Activated CD8-positive, alpha-beta T cell treated with anti-CD3 and anti-CD28 coated beads for 36 hours (primary cell): ENCODE data around the gene SLC26A6. TPM values are rescaled to one million over a fixed set of nuclear protein-coding genes. Genes with fewer than 3 reads are reported as not detected.

Experiments
- ATAC-seq: fragments of 200-7000 bp; cut with Tn5 transposase; one replicate; pipeline ENCODE4 v1.10.0; 2021; ENCODE audit warnings: mild to moderate bottlenecking, moderate library complexity
- CTCF ChIA-PET: fragments of 350-600 bp; sonication (Branson Sonifier 250); formaldehyde crosslinking; loops from one replicate; lab custom pipeline; 2021; ENCODE audit warnings: antibody characterized with exemption; lab: Charles Lee
- POLR2A ChIA-PET: fragments of 350-600 bp; sonication (Branson Sonifier 250); formaldehyde crosslinking; loops from one replicate; lab custom pipeline; 2021; ENCODE audit warnings: antibody characterized with exemption; lab: Charles Lee
- DNase-seq: peaks from one replicate; pipeline ENCODE4 v3.0.0-alpha.2; 2020
- H3K27ac Mint-ChIP-seq: one replicate; pipeline ENCODE4 v1.8.0; 2021; ENCODE audit warnings: mild to moderate bottlenecking, mixed read lengths
- H3K27me3 Mint-ChIP-seq: one replicate; pipeline ENCODE4 v1.8.0; 2021; ENCODE audit warnings: mixed read lengths
- H3K36me3 Mint-ChIP-seq: one replicate; pipeline ENCODE4 v1.8.0; 2021; ENCODE audit warnings: low read depth, mixed read lengths
- H3K4me1 Mint-ChIP-seq: one replicate; pipeline ENCODE4 v1.8.0; 2021; ENCODE audit warnings: low read depth, mixed read lengths
- H3K4me3 Mint-ChIP-seq: one replicate; pipeline ENCODE4 v1.8.0; 2021; ENCODE audit warnings: mild to moderate bottlenecking, moderate library complexity, mixed read lengths
- H3K9me3 Mint-ChIP-seq: one replicate; pipeline ENCODE4 v1.8.0; 2021; ENCODE audit warnings: mixed read lengths
- CTCF ChIP-seq: fragments of 200-600 bp; IDR thresholded peaks from one replicate; pipeline ENCODE4 v1.8.0; 2022; ENCODE audit warnings: antibody characterized with exemption, mild to moderate bottlenecking
- intact Hi-C: fragments of 100-400 bp; cut with micrococcal nuclease; formaldehyde crosslinking; loops from one replicate; pipeline ENCODE4 v1.10.0; 2022
- total RNA-seq, 2 experiments: library from RNA; stranded (reverse); gene quantifications; one replicate each; pipeline ENCODE4 v1.2.3, GENCODE V29; 2021

Gene SLC26A6
- total RNA-seq, 2 experiments from 2014 or later = 41.3 to 45.0 TPM

- TF ChIP-seq CTCF = no peak
- Mint-ChIP-seq H3K36me3 (peaks cover 19% of the 10 kb centered on the region), H3K27ac (no peak overlapping the region), H3K9me3 (no peaks in the 10 kb centered on the region), H3K4me1 (peaks cover 8% of the 10 kb centered on the region), H3K4me3 (no peak overlapping the region), H3K27me3 (no peaks in the 10 kb centered on the region)
- DNase-seq (no peak), ATAC-seq (no peak)
- intact Hi-C loops = no loop called here
- ChIA-PET CTCF (interaction anchor here (1.7 kb wide), 1 partner anchor 15 kb away, joined by 7 read pairs; the partner anchor contains the start of gene SLC26A6), POLR2A (interaction anchor here (1.0 to 1.1 kb wide), 2 partner anchors 13 to 15 kb away, joined by 3 to 4 read pairs; partner anchors contain the start of gene SLC26A6)
These were observed 15.5 kb upstream of the SLC26A6 start for GRCh38 chr3:48650723-48651122.

GRCh38 chr3:48648188-48648850, 13.1 kb upstream of the SLC26A6 start:
- POLR2A ChIA-PET = interaction anchor here (0.7 to 1.9 kb wide), 4 partner anchors 9 to 95 kb away, joined by 3 to 8 read pairs (median 3); partner anchors contain the start of gene CELSR3
- intact Hi-C loops = no loop called here

GRCh38 chr3:48647714-48648113, 12.5 kb upstream of the SLC26A6 start:
- H3K4me3 Mint-ChIP-seq = no peak overlapping the region
- intact Hi-C loops = no loop called here
- H3K27ac Mint-ChIP-seq = no peak overlapping the region
- H3K9me3 Mint-ChIP-seq = no peaks in the 10 kb centered on the region
- H3K27me3 Mint-ChIP-seq = no peaks in the 10 kb centered on the region
- peaks cover 3% of the 10 kb centered on the region for H3K36me3 Mint-ChIP-seq
- DNase-seq (no peak), ATAC-seq (no peak)
- no peaks in the 10 kb centered on the region for H3K4me1 Mint-ChIP-seq
- CTCF ChIA-PET = interaction anchor here (1.6 kb wide), 1 partner anchor 12 kb away, joined by 6 read pairs; the partner anchor contains the start of gene SLC26A6
- no peak for TF ChIP-seq CTCF
- POLR2A ChIA-PET = interaction anchor here (1.0 kb wide), 1 partner anchor 8 kb away, joined by 3 read pairs; no protein-coding TSS in a partner anchor

More at GRCh38 chr3:48648188-48648850, 13.1 kb upstream of the SLC26A6 start:
- no peak overlapping the region for H3K4me3 Mint-ChIP-seq
- no peak overlapping the region for H3K27ac Mint-ChIP-seq
- TF ChIP-seq CTCF = no peak
- DNase-seq (no peak), ATAC-seq (no peak)
- peaks cover 9% of the 10 kb centered on the region for H3K36me3 Mint-ChIP-seq
- no peaks in the 10 kb centered on the region for H3K4me1 Mint-ChIP-seq
- CTCF ChIA-PET = interaction anchor here (1.6 kb wide), 1 partner anchor 13 kb away, joined by 6 read pairs; the partner anchor contains the start of gene SLC26A6
- no peaks in the 10 kb centered on the region for H3K27me3 Mint-ChIP-seq
- no peaks in the 10 kb centered on the region for H3K9me3 Mint-ChIP-seq

GRCh38 chr3:48644898-48645760, 9.9 kb upstream of the SLC26A6 start:
- Mint-ChIP-seq H3K9me3 (no peaks in the 10 kb centered on the region), H3K36me3 (peaks cover 6% of the 10 kb centered on the region), H3K4me1 (no peaks in the 10 kb centered on the region), H3K27me3 (no peaks in the 10 kb centered on the region), H3K27ac (no peak overlapping the region), H3K4me3 (no peak overlapping the region)
- POLR2A ChIA-PET = interaction anchor here (0.8 to 1.7 kb wide), 5 partner anchors 9 to 32 kb away, joined by 3 to 5 read pairs (median 3); no protein-coding TSS in a partner anchor
- no peak for TF ChIP-seq CTCF
- CTCF ChIA-PET = no interaction called here
- ATAC-seq = no peak
- intact Hi-C loops = no loop called here
- DNase-seq = no peak
